Keratinocyte (primary cell): ENCODE results near the gene KRT78. TPM values are rescaled to one million over a fixed set of nuclear protein-coding genes. Genes with fewer than 3 reads are reported as not detected.

Source experiments
- DNase-seq: peaks from one replicate; pipeline ENCODE4 v3.0.0-alpha.2; 2011; ENCODE audit warnings: low read depth, missing footprints, low spot score
- FAIRE-seq: peaks from 2 replicates; lab custom pipeline; 2011; peaks lifted over from hg19 to GRCh38; lab: Jason Lieb, UNC
- H2AFZ ChIP-seq: 2 replicates; pipeline ENCODE4 v1.6.0; 2012; ENCODE audit warnings: low read length, control low read depth, inconsistent platforms; ENCODE audit not compliant: control insufficient read depth
- H3K27ac ChIP-seq: 2 replicates; pipeline ENCODE4 v1.5.1; 2011; ENCODE audit warnings: low read length; ENCODE audit not compliant: control insufficient read depth, insufficient read depth
- H3K27me3 ChIP-seq: 3 replicates; pipeline ENCODE4 v1.6.0; 2011; ENCODE audit warnings: low read length; ENCODE audit not compliant: control insufficient read depth, insufficient read depth; ENCODE audit errors: extremely low read depth
- H3K36me3 ChIP-seq, 2 experiments: 2 replicates in 1 of 2; 3 replicates in 1 of 2; pipeline ENCODE4 v1.5.1; 2011; ENCODE audit warnings: low read length in 2 of 2, mild to moderate bottlenecking in 1 of 2; ENCODE audit not compliant: control insufficient read depth in 2 of 2, insufficient read depth in 2 of 2; ENCODE audit errors: extremely low read depth in 1 of 2
- H3K4me1 ChIP-seq: 3 replicates; pipeline ENCODE4 v1.5.1; 2011; ENCODE audit warnings: low read length; ENCODE audit not compliant: control insufficient read depth, insufficient read depth; ENCODE audit errors: extremely low read depth
- H3K4me2 ChIP-seq: 3 replicates; pipeline ENCODE4 v1.6.0; 2011; ENCODE audit warnings: low read depth, low read length; ENCODE audit not compliant: control insufficient read depth, insufficient read depth; ENCODE audit errors: extremely low read depth
- H3K4me3 ChIP-seq, 3 experiments: fragments of 200-600 bp in 1 of 3; sonication (generic) in 1 of 3; 2 replicates in 2 of 3; 3 replicates in 1 of 3; pipeline ENCODE4 v1.5.1; 2011 to 2016; ENCODE audit warnings: low read length in 3 of 3, mild to moderate bottlenecking in 3 of 3, control low read depth in 2 of 3, inconsistent platforms in 1 of 3, low read depth in 1 of 3, mixed read lengths in 1 of 3, mixed run types in 1 of 3, moderate library complexity in 1 of 3; ENCODE audit not compliant: control insufficient read depth in 2 of 3, insufficient read depth in 2 of 3; ENCODE audit errors: extremely low read depth in 1 of 3
- H3K79me2 ChIP-seq: 2 replicates; pipeline ENCODE4 v1.6.0; 2012; ENCODE audit warnings: low read length; ENCODE audit not compliant: control insufficient read depth, insufficient read depth
- H3K9ac ChIP-seq: 3 replicates; pipeline ENCODE4 v1.6.0; 2011; ENCODE audit warnings: low read length; ENCODE audit not compliant: control insufficient read depth, insufficient read depth; ENCODE audit errors: extremely low read depth
- H3K9me1 ChIP-seq: 3 replicates; pipeline ENCODE4 v1.6.0; 2011; ENCODE audit warnings: low read length; ENCODE audit not compliant: control insufficient read depth, insufficient read depth; ENCODE audit errors: extremely low read depth
- H3K9me3 ChIP-seq: 2 replicates; pipeline ENCODE4 v1.5.1; 2012; ENCODE audit warnings: low read depth, low read length; ENCODE audit not compliant: control insufficient read depth
- H4K20me1 ChIP-seq: 3 replicates; pipeline ENCODE4 v1.6.0; 2011; ENCODE audit warnings: low read length; ENCODE audit not compliant: control insufficient read depth, insufficient read depth; ENCODE audit errors: extremely low read depth
- CTCF ChIP-seq, 3 experiments: IDR thresholded peaks in 1 of 3; conservative IDR thresholded peaks in 1 of 3; optimal IDR thresholded peaks in 1 of 3; 2 replicates in 2 of 3; 3 replicates in 1 of 3; pipeline versions ENCODE3 to v1.5.1; 2011; ENCODE audit warnings: low read length in 3 of 3, mild to moderate bottlenecking in 3 of 3, moderate library complexity in 2 of 3, control low read depth in 1 of 3, inconsistent platforms in 1 of 3; ENCODE audit not compliant: insufficient read depth in 2 of 3; ENCODE audit errors: extremely low read depth in 1 of 3
- EZH2 ChIP-seq: IDR thresholded peaks from one replicate; pipeline ENCODE4 v1.6.1; 2012; ENCODE audit warnings: inconsistent platforms, mild to moderate bottlenecking, low read length, moderate library complexity
- dilution Hi-C: fragments of 300-500 bp; cut with MboI; formaldehyde crosslinking; loops from one replicate; pipeline ENCODE4 v1.7.0; 2020; ENCODE audit warnings: low sequenced_read_pairs; ENCODE audit not compliant: extremely low pct_ligation_motif_present
- polyA plus RNA-seq, 5 experiments: library from polyadenylated mRNA; depleted of rRNA in 3 of 5; stranded (reverse) in 3 of 5; stranded (forward) in 1 of 5; unstranded in 1 of 5; fragments of >200 nt; gene quantifications; 1 replicate in 1 of 5; 2 replicates in 3 of 5; 3 replicates in 1 of 5; pipeline versions ENCODE4 v1.2.1 to v1.2.3, GENCODE V29; 2011 to 2012; ENCODE audit warnings: missing spikeins in 2 of 5, low read depth in 1 of 5, low replicate concordance in 1 of 5

KRT78 gene
- polyA plus RNA-seq, 1 donor (not counting 4 experiments of a cell fraction or from before 2014, with no cell fraction given) = 0.96 TPM

GRCh38 chr12:52817003-52817698 lies 31.6 kb downstream of the KRT78 start:
- FAIRE-seq (no peak), DNase-seq (no peak)
- H4K20me1 ChIP-seq = peaks cover 4% of the 10 kb centered on the region
- no peak overlapping the region for H3K27ac ChIP-seq
- H3K9me3 ChIP-seq = no peaks in the 10 kb centered on the region
- H3K4me1 ChIP-seq = no peaks in the 10 kb centered on the region
- TF ChIP-seq CTCF (optimal IDR thresholded peaks at IDR 0.05 in 1 of 3, IDR thresholded peaks at IDR 0.05 in 1 of 3, conservative IDR thresholded peaks at IDR 0.05 in 1 of 3; ENCODE audit: extremely low read depth in 1 of 3, insufficient read depth in 2 of 3, low read length in 3 of 3) (no peak), EZH2 (no peak)
- H3K79me2 ChIP-seq = no peaks in the 10 kb centered on the region
- no peak overlapping the region for H3K9ac ChIP-seq
- dilution Hi-C loops = no loop called here
- H3K4me2 ChIP-seq = no peak overlapping the region
- no peaks in the 10 kb centered on the region for H3K9me1 ChIP-seq
- H2AFZ ChIP-seq = no peak overlapping the region
- H3K36me3 ChIP-seq = no peaks in the 10 kb centered on the region
- H3K27me3 ChIP-seq = peaks cover 39% of the 10 kb centered on the region
- no peak overlapping the region for H3K4me3 ChIP-seq

- H3K4me2 ChIP-seq = no peak overlapping the region
- no peaks in the 10 kb centered on the region for H3K79me2 ChIP-seq
- dilution Hi-C loops = no loop called here
- peaks cover 2% of the 10 kb centered on the region for H4K20me1 ChIP-seq
- no peak overlapping the region for H2AFZ ChIP-seq
- H3K4me1 ChIP-seq = no peaks in the 10 kb centered on the region
- H3K9me1 ChIP-seq = no peaks in the 10 kb centered on the region
- peaks cover 45% of the 10 kb centered on the region for H3K27me3 ChIP-seq
- H3K36me3 ChIP-seq = no peaks in the 10 kb centered on the region
- no peak overlapping the region for H3K9ac ChIP-seq
- no peak for TF ChIP-seq EZH2
- TF ChIP-seq CTCF (optimal IDR thresholded peaks at IDR 0.05 in 1 of 3, IDR thresholded peaks at IDR 0.05 in 1 of 3, conservative IDR thresholded peaks at IDR 0.05 in 1 of 3; ENCODE audit: extremely low read depth in 1 of 3, insufficient read depth in 2 of 3, low read length in 3 of 3) = no peak
- no peak overlapping the region for H3K4me3 ChIP-seq
- FAIRE-seq (no peak), DNase-seq (no peak)
- H3K9me3 ChIP-seq = no peaks in the 10 kb centered on the region
- H3K27ac ChIP-seq = no peak overlapping the region
These were observed 32.9 kb downstream of the KRT78 start for GRCh38 chr12:52815676-52816588.
